Stimulated activated CD8-positive, alpha-beta memory T cell treated with anti-CD3 and anti-CD28 coated beads, Interleukin-7, amount 100 ng/mL, for 24 hours (primary cell): ENCODE results near the gene ATG16L1.

Experiments used
- DNase-seq: peaks from one replicate; pipeline ENCODE4 v3.0.0-alpha.2; 2020; ENCODE audit warnings: low read depth

The ATG16L1 gene

DNA sequence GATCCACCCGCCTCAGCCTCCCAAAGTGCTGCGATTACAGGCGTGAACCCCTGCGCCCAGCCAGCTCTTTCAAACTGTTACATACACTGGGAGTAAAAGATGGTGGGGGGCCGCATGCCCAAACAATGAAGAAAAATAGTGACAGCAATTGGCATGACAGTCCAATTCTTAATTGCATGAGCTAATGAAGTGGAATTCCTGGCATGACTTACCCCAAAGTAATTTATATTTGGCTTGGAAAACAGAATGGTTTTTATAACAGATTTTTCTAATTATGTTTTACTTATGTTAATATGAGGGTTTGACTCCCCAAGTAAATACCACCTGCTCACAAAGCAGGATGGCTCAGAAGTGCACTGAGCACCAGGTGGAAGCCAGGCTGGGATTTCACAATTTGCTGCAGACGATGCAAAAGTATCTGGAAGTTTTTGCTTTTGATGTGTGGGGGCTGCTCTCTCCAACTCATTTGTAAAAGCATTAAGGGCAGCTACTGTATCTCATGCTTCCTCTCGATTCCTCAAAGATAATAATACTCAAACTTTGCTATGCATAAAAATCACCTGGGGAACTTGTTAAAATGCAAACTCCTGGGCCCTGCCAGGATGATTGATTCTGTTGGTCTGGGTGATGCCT is 24.0 kb upstream of the ATG16L1 start:
- no peak for DNase-seq

DNA sequence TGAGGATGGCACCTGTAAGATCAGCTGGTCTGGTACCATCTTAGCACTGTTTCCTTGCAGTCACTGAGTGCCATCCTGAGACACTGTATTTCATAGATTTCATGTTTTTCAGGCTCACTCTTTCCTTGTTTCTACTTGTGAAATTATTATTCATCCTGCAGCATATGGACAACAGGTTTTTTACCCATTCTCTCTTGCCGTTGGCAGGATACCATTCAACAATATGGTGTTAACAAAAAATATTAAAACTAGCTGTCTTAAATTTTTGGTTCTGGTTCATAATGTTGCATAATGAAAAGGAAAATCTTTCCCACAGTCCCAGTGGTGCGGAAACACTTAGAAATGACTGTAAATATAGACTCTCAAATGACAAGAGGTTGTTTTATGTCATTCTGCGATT is 23.1 kb upstream of the ATG16L1 start:
- no peak for DNase-seq

DNA sequence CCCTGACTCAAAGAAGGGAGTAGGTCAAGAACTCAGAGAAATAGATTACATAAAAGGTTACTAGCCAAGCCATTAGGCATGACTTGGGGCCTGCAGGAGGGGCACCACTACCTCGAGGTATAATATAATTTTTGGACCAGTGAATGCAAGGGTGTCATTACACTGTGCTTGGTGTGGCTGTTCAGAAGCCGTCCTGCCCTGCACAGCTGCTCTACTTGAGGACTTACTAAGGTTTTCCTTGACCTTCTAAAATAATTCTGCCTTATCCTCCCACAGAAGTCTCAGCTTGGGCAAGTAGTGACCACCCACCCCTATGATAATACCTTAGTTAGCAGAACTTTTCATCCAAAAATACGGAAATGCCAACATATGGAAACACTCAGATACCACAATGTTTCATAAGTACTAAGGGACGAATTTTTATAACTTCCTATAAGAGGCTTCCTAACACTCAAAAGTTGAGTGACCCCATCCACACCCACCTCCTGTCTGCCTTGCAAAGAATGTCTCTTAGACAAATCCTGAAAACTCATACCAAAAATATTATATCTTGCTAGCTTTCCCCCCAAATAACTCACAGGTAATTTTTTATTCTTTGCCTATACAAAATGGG is 17.7 kb upstream of the ATG16L1 start:
- no peak for DNase-seq

DNA sequence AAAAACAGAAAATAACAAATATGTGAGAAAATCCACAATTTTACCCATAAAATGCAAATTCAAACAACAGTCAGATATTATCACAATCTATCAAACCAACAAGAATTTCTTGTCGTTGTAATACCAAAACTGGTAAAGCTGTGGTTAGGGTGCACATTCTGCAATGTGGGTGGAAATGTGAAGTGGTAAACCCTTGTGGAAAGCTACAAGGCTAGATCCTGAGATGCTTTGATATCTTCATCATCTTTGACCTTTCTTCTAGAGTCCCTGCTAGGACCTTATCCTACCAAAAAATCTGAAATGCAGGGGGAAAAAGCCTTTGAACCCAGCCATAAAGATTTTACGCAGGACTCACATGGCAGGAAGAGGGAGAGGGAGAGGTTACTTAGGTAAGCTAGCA is 17.2 kb upstream of the ATG16L1 start:
- DNase-seq: no peak

DNA sequence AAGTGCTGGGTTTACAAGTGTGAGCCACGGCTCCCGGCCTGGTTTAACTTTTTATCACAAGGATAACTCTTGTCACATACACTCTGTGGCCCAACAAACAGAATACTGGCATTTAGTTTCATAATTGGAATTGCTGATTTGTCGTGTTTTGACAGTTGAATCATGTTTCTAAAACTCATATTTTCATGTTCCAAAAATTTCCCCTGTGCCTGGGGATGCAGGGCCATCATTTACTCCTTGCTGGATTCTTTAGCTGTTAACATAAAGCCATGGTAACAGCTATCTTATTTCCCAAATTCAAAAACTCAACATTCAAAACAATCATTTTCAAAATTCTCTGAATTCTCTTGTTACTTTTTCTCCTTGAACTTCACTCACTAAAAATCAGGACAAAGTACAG is 16.5 kb upstream of the ATG16L1 start:
- DNase-seq: no peak

DNA sequence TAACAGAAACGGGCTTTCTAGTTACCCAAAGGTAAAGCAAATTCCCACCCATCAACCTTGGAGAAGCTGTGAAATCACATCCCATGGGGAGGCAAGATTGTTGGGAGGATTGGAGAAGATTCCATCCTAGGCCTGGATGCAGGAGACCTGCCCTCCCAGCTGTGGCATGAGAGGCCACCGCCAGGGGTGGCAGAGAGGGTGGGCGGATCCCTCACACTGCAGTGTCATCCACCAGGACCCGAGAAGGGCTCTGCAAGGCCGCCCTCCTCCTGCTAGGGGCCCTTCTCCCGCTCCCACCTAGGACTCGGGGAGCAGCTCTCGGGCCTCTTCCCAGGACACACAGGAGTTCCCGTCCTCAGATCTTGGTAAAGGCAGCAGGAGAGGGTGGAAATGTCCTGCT is 15.5 kb upstream of the ATG16L1 start:
- no peak for DNase-seq

DNA sequence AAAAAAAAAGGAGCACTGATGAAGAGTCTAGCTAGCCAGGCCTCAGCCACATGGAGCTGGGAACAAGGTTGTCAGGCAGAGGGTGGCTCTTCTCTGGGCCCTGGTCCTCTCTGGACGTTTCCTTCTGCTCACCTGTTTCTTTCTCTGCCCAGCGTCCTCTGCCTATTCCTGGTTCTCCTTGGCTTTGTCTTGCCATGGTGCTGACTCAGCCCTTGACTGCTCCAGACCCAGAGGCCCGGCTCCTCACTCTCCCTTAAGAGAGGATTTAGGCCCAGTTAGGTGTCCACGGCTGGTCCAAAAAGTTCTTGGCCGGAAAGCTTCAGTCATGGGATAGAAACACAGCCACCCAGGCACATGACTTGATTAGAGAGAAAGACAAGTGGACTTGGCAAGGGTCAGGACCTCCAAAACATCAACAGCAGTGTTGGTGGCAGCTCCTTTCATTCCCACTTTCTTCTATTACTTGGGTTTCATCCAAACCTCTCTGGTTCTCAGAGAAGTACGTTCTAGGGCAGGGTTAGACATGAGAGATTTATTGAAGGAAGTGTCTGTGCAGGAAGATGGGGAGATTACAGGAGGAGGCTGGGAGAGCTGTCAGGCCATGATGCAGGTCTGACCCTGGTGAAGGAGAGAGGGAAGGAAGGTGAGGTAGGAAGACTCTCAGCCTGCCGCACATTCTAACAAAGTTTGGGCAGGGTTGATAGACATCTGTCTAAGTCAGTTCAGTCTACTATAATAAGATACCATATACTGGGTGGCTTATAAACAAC is 14.5 kb upstream of the ATG16L1 start:
- DNase-seq: no peak

DNA sequence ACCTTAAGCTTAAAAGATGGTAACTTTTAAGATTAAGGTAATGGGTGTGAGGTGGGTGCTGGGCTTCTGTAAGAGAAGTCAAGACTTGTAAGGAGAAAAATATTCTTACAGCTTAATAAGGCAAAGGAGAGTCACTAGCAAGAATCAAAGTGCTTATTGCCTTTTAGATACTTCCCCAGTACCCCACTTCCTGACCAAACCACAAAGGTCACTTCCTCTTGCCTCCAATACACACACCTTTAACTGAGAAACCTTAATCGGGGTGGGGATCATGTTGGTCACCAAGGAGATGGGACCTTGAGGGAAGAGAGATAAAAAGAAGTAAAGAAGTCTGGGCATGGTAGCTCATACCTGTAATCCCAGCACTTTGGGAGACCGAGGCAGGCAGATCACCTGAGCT is 10.6 kb upstream of the ATG16L1 start:
- no peak for DNase-seq

DNA sequence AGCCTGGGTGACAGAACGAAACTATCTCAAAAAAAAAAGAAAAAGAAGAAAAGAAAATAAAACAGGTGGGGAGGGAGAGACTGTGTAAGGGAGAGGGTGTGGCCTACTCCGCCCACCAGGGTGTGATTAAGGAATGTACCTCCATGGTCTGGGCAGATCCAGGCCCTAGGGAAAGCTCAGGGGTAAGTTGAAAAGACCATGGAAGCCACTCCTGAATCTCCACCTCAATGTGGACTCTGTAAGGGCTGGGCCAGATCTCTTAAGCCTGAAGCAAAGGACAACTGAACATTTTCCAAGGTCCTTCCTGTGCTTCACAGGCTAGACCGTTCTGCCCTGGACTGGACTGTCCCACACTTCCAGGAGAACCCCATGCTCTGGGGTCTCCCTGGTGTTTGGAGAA is 9.7 kb upstream of the ATG16L1 start:
- no peak for DNase-seq

DNA sequence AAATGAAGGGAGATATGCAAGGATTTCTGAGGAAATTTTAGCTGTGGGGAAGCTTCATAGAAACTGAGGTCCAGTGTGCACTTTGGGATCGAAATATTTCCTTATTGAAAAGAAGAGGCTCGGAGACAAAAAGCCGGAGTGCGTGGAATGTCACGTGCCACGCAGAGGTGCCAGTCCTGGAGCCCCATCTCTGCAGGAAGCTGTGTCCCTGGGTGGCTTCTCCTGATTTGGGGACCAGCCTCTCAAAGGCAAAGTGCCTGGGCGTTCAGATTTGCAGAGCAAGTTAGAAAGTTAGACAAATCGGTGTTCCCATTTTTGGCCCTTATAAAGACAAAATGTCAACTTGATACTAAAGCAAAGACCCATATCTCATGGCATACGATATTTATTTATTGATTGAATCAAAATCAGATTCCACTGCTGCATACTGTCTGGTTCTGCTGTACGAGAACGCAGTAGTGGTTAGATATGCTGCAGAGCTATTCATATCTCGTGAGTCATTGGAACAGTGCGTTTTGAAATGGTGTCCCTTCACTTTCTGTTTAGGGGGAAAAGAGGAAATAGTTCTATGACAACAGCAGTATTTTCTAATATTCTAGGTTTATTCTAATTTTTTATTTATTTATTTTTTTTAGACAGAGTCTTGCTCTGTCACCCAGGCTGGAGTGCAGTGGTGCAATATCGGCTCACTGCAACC is 9.1 kb upstream of the ATG16L1 start:
- no peak for DNase-seq

DNA sequence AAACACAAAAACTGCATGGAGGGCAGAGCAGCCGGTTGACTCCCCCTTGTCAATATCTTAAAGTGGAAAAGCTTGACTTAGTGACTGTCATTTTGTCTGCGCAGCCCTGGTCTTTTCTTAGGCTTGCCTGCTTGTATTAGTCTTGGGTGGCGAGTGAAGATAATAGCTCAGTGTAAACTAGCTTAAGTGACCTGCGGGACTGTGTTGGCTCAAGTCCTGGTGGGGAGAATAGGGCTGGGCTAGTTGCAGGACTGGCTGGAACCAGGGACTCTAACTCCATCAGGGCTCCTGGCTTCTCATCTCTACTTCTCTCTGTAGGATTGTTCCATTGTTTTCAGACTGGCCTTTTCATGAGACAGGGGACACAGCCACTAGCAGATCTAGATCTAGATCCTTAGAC is 8.1 kb upstream of the ATG16L1 start:
- DNase-seq: no peak

DNA sequence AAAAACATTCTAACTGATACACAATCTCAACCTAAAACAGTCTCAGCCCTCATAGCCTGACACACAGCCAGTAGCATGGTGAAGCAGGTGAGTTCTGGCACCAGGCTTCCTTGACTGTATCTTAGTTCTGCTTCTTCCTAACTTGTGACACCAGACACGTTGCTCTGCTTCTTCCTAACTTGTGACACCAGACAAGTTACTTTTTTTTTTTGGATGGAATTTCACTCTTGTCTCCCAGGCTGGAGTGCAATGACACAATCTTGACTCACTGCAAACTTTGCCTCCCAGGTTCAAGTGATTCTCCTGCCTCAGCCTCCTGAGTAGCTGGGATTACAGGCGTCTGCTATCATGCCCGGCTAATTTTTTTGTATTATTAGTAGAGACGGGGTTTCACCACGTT is 6.7 kb upstream of the ATG16L1 start:
- no peak for DNase-seq

DNA sequence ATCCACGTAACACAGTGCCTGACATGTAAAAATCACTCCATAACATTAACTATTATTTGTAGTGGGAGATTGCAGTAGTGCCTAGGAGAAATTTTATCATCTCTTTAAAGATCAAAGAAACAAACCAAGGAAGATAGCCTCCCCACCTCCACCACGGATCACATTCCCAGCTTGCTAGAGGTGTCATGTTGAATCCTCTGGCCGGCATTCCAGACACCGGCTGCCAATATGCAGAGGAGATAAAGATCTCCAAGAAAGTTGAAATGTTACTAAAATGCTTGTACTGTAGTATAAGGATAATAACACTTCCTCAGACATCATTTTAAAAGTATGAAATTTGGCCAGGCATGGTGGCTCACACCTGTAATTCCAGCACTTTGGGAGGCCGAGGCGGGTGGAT is 6.1 kb upstream of the ATG16L1 start:
- no peak for DNase-seq

DNA sequence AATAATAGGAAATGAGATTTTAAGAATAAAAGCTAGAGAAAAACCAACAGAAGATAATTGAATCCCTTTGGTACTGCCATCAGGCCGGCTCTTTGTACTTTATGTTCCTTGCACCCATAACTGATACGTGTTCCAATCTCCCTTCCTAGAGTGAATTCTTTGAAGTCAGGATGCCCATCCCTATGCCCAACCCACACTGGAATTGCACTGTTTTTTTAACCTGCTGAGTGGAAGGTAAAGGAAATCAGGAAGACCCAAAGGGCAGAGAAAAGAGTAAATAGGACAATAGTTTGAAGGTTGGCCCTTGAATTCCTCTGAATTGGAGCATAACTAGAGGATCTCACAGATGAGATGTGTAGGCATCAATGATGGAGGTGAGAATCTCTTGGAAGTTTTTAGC is 4.4 kb upstream of the ATG16L1 start:
- no peak for DNase-seq

DNA sequence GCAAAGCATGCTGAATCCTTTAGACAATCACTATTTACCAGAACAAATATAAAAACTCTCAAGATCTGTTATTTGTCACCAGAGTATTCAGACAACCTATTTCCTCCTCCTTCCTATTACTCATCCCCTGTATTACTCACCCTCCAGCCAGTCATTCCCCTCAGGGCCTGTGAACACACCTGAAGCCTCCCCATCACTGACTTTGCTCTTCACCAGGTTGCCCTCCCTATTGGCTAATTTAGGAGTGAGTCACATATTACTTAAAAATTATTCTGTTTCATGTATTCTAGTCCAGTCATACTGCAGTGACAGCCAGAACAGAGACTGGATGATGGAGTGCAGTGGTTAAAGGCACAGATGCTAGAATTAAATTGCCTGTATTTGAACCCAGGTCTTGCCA is 3.7 kb upstream of the ATG16L1 start:
- DNase-seq: no peak

DNA sequence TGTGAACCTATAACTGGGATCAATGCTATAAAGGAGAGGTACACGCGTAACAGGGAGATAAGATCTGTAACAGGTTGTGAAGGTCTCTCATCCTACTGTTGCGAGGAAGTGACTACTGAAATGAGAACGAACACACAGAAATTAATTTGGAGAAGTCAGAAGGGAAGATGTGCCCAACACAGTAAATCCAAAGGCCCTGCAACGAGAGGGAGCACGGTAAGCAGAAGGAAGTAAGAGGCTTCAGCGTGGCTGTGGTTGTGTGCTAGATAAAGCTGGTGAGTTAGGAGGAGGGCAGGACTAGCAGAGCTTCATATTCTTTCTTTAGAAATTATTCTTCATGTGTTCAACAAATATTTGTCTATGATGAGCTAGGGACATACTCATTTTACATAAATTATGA is 2.5 kb upstream of the ATG16L1 start:
- no peak for DNase-seq

DNA sequence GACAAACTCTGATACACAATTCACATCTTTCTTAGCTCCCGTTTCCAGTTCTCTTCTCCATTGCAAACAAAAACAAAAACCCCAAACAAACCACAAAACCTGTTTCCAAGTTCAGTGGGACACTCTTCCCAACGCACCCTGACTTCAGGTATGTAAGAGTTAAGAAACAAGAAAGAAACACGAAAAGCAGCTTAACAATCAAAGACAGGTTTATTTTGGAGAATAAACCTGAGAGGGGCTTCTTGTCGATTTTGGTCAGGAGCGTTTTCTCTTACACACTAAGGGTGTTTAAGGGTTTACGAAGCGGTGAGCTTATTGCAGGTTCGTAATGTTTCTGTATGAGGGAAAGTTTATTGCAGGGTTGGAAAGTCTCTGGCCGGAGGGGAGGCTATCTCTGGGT is 905 bp upstream of the ATG16L1 start:
- DNase-seq: no peak

DNA sequence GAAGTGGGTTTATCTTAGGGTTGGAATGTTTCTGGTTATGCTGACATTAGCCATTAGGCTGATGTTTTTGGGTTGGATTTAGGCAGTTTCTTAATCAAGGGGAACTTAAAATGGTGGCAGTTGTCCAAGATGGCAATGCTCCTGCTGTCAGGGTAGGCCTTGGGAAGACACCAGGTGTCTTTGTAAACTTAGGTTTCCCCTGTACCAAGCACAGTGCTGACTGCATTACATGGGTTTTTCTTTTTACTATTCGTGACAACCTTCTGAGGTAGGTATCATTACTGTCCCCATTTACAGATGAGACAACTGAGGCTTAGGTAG is 528 bp upstream of the ATG16L1 start:
- DNase-seq: no peak

DNA sequence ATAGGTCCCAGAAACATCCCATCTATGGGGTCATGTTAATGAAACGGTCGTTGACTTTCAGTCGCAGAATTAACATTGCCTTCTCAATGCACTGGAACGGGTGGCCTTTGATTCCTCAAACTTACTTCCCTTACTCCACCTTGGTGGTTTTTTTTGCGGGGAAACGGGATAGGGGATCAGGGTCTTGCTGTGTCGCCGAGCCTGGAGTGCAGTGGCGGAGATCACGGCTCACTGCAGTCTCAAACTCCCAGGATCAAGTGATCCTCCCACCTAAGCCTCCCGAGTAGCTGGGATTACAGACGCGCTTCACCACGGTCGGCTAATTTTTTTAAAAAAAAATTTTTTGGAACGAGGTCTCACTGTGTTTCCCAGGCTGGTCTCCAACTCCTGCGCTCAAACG is 754 bp downstream of the ATG16L1 start:
- no peak for DNase-seq

DNA sequence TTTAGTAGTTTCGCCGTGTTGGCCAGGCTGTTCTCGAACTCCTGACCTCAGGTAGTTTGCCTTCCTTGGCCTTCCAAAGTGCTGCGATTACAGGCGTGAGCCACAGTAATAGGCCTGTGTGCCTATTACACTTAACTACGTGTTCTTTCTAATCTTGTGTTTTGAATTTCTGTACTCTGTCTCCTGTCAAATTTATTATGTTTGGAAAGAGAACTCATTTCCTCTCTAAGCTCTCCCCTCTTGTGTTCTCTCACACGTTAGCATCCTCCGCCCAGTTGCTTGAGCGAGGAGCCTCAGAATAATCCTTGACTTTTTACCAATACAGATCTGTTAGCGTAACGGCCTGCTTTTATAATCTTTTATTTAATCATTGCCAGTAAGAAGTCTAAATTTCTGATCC is 3.7 kb downstream of the ATG16L1 start:
- DNase-seq: no peak

DNA sequence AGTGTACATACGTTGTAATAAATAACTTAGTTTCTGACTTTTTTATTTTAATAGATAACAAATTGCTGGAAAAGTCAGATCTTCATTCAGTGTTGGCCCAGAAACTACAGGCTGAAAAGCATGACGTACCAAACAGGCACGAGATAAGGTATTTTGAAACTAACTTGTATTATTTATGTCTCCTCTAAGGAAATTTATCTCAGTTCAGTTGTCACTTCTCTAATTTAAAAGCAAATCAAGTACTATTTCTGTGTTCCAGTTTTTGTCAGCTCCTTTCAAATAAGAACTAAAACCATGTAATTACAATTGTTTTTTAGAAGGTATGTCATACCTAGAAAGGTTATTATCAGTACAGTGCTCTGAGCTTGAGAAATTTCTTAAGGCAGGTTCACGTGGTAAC is 4.6 kb downstream of the ATG16L1 start:
- DNase-seq: no peak

DNA sequence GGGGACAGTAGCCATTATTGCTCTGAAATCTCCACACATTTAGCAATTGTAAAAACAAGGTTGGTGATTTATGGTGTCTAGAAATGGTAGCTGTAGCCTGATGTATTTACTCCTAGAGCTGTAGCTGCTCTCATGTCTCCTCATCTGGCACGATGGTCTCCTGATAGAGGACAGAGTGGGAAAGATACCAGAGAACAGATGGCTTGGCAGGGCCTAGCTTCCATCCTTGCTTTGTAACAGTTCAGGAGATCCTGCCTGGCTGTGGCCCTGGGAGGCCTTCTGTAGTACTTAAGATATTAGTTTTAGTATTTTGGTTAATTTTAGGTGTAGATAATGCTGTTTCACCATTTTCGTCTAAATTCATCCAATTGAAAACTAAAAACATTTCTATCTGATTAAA is 6.7 kb downstream of the ATG16L1 start:
- no peak for DNase-seq

DNA sequence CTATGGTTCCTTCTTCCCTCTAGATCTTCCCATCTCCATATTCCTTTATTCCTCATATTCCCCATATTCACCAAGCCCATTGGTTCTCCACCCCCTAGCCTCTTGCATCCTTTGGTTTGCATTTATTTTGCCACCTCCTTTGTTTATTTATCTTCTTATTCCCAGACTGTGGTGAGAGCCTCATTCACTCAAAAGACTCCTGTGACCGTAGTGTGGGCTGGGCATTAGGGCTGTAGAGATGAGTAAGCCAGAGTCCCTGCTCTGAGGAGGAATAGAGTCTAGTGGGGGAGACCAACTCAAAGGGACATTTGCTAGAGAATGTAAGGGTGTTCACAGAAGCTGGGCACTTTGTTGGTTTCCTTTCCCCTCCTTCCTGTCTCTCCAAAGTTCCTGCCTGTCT is 8.3 kb downstream of the ATG16L1 start:
- no peak for DNase-seq
